ENCODE measurements around the gene PAK5.

Gene PAK5

GRCh38 chr20:9574181-9574580, 264.7 kb downstream of the PAK5 start:
- DNase-seq, result no peak

- no peak for DNase-seq
These were observed 265.3 kb downstream of the PAK5 start for GRCh38 chr20:9573335-9574151.

GRCh38 chr20:9572670-9573069, 266.2 kb downstream of the PAK5 start:
- DNase-seq, result no peak

- no peak for DNase-seq
These were observed 267.1 kb downstream of the PAK5 start for GRCh38 chr20:9571783-9572182.

- DNase-seq, result no peak
These were observed 268.3 kb downstream of the PAK5 start for GRCh38 chr20:9570612-9571011.

GRCh38 chr20:9566977-9567376, 271.9 kb downstream of the PAK5 start:
- DNase-seq, result no peak

- no peak for DNase-seq
These were observed 272.8 kb downstream of the PAK5 start for GRCh38 chr20:9565910-9566550.

GRCh38 chr20:9557411-9557810, 281.5 kb downstream of the PAK5 start:
- no peak for DNase-seq

- DNase-seq, result no peak
These were observed 283.1 kb downstream of the PAK5 start for GRCh38 chr20:9555781-9556180.

GRCh38 chr20:9551808-9552550, 286.9 kb downstream of the PAK5 start:
- no peak for DNase-seq

GRCh38 chr20:9550871-9551270, 288.0 kb downstream of the PAK5 start:
- no peak for DNase-seq

- no peak for DNase-seq
These were observed 288.6 kb downstream of the PAK5 start for GRCh38 chr20:9550283-9550682.

GRCh38 chr20:9543214-9543613, 295.7 kb downstream of the PAK5 start:
- no peak for DNase-seq

GRCh38 chr20:9535449-9535848, 303.4 kb downstream of the PAK5 start:
- DNase-seq, result no peak

GRCh38 chr20:9534025-9534424, 304.9 kb downstream of the PAK5 start:
- DNase-seq, result no peak

GRCh38 chr20:9532069-9532838, 306.6 kb downstream of the PAK5 start:
- no peak for DNase-seq

- no peak for DNase-seq
These were observed 307.3 kb downstream of the PAK5 start for GRCh38 chr20:9531581-9531980.

GRCh38 chr20:9523636-9524035, 315.2 kb downstream of the PAK5 start:
- no peak for DNase-seq

GRCh38 chr20:9520086-9520485, 318.8 kb downstream of the PAK5 start:
- DNase-seq, result no peak

- no peak for DNase-seq
These were observed 320.2 kb downstream of the PAK5 start for GRCh38 chr20:9518576-9519175.

- no peak for DNase-seq
These were observed 321.3 kb downstream of the PAK5 start for GRCh38 chr20:9517297-9518162.
